HCT116 (cell line): ENCODE results near the gene PROM2. TPM values are rescaled to one million over a fixed set of nuclear protein-coding genes. Genes with fewer than 3 reads are reported as not detected.

Experiments used
- ATAC-seq: fragments of 200-7000 bp; cut with Tn5 transposase; 2 replicates; pipeline ENCODE4 v1.9.1; 2020; ENCODE audit warnings: mild to moderate bottlenecking, moderate library complexity
- BruUV-seq: library from RNA; stranded (reverse); fragments of 400-500 nt; replicated peaks from 2 replicates; lab custom pipeline; 2021; lab: Mats Ljungman, UMichigan
- CTCF ChIA-PET: fragments of 300-600 bp; sonication (Branson Sonifier 250); formaldehyde crosslinking; loops from one replicate; lab custom pipeline; 2021; ENCODE audit warnings: antibody characterized with exemption; lab: Charles Lee
- POLR2A ChIA-PET: fragments of 300-600, 350-600 bp; sonication (Branson Sonifier 250); formaldehyde crosslinking; loops from one replicate; lab custom pipeline; 2021; ENCODE audit warnings: antibody characterized with exemption; lab: Charles Lee
- RAD21 ChIA-PET, 2 experiments: fragments of 300-600 bp; sonication (Branson Sonifier 250); formaldehyde crosslinking; loops; one replicate each; lab custom pipeline; 2023; ENCODE audit warnings: low total read pairs in 2 of 2; ENCODE audit not compliant: uncharacterized antibody in 2 of 2, unreplicated experiment in 2 of 2, low non-redundant PET in 1 of 2; lab: Charles Lee
- DNase-seq: peaks from one replicate; pipeline ENCODE4 v3.0.0-alpha.2; 2010; ENCODE audit warnings: low read depth, low spot score
- H2AFZ ChIP-seq: fragments of 200-600 bp; shearing (Covaris generic), sonication (generic); 2 replicates; pipeline ENCODE4 v1.6.1; 2017; ENCODE audit warnings: low read depth, mixed run types, mixed read lengths, antibody characterized with exemption, low read length; ENCODE audit not compliant: poor library complexity, severe bottlenecking
- H3K27ac ChIP-seq: 2 replicates; pipeline ENCODE4 v1.5.1; 2012; ENCODE audit warnings: low read depth, low read length
- H3K27me3 ChIP-seq: fragments of 200-600 bp; sonication (generic); 2 replicates; pipeline ENCODE4 v1.6.1; 2016; ENCODE audit warnings: mixed run types, low read length, mixed read lengths; ENCODE audit not compliant: insufficient read depth
- H3K36me3 ChIP-seq, 2 experiments: fragments of 200-500 bp in 1 of 2; fragments of 200-600 bp in 1 of 2; sonication (Bioruptor generic) in 1 of 2; sonication (generic) in 1 of 2; 2 replicates each; pipeline versions ENCODE4 v1.5.1 to v1.6.1; 2014 to 2016; ENCODE audit warnings: low read length in 2 of 2, inconsistent platforms in 1 of 2, mixed read lengths in 1 of 2, mixed run types in 1 of 2; ENCODE audit not compliant: insufficient read depth in 2 of 2, control insufficient read depth in 1 of 2
- H3K4me1 ChIP-seq, 2 experiments: fragments of 200-600 bp in 1 of 2; sonication (generic) in 1 of 2; 2 replicates each; pipeline versions ENCODE4 v1.5.1 to v1.6.1; 2012 to 2017; ENCODE audit warnings: low read length in 2 of 2, inconsistent platforms in 1 of 2, mild to moderate bottlenecking in 1 of 2, mixed read lengths in 1 of 2, mixed run types in 1 of 2, moderate library complexity in 1 of 2; ENCODE audit not compliant: insufficient read depth in 2 of 2, control insufficient read depth in 1 of 2
- H3K4me2 ChIP-seq: fragments of 200-600 bp; sonication (generic); 2 replicates; pipeline ENCODE4 v1.6.1; 2017; ENCODE audit warnings: mixed run types, low read length, mixed read lengths
- H3K4me3 ChIP-seq, 2 experiments: fragments of 200-600 bp in 1 of 2; sonication (generic) in 1 of 2; replicated peaks in 1 of 2; 2 replicates each; pipeline ENCODE4 v1.5.1; 2011 to 2016; ENCODE audit warnings: low read length in 2 of 2, control low read depth in 1 of 2, low read depth in 1 of 2, mild to moderate bottlenecking in 1 of 2, mixed read lengths in 1 of 2, mixed run types in 1 of 2
- H3K79me2 ChIP-seq: fragments of 200-600 bp; sonication (generic); 2 replicates; pipeline ENCODE4 v1.6.1; 2017; ENCODE audit warnings: mild to moderate bottlenecking, mixed run types, low read length, moderate library complexity, mixed read lengths; ENCODE audit not compliant: insufficient read depth
- H3K9ac ChIP-seq: fragments of 200-600 bp; sonication (generic); 2 replicates; pipeline ENCODE4 v1.6.1; 2016; ENCODE audit warnings: low read length, mixed read lengths
- H3K9me2 ChIP-seq: fragments of 200-600 bp; sonication (generic), shearing (Covaris generic); 2 replicates; pipeline ENCODE4 v1.6.1; 2017; ENCODE audit warnings: mixed run types, mild to moderate bottlenecking, moderate library complexity; ENCODE audit not compliant: insufficient read depth
- H3K9me3 ChIP-seq, 2 experiments: fragments of 200-500 bp in 1 of 2; fragments of 200-600 bp in 1 of 2; sonication (Bioruptor generic) in 1 of 2; sonication (generic) in 1 of 2; 2 replicates each; pipeline ENCODE4 v1.6.1; 2014 to 2017; ENCODE audit warnings: low read length in 2 of 2, mixed read lengths in 2 of 2, inconsistent platforms in 1 of 2, low read depth in 1 of 2, mild to moderate bottlenecking in 1 of 2, mixed run types in 1 of 2, moderate library complexity in 1 of 2; ENCODE audit not compliant: control insufficient read depth in 1 of 2, insufficient read depth in 1 of 2
- H4K20me1 ChIP-seq: fragments of 200-600 bp; sonication (generic), shearing (Covaris generic); 2 replicates; pipeline ENCODE4 v1.6.1; 2017; ENCODE audit warnings: mixed run types, mild to moderate bottlenecking, moderate library complexity; ENCODE audit not compliant: insufficient read depth
- CEBPB ChIP-seq: IDR thresholded peaks from 2 replicates; pipeline ENCODE4 v1.6.1; 2012; ENCODE audit warnings: low read depth
- CTCF ChIP-seq, 3 experiments: fragments of 200-600 bp in 1 of 3; sonication (generic) in 1 of 3; IDR thresholded peaks in 2 of 3; conservative IDR thresholded peaks in 1 of 3; 2 replicates each; pipeline ENCODE4 v1.5.1; 2012 to 2017; ENCODE audit warnings: low read depth in 2 of 3, low read length in 2 of 3, antibody characterized with exemption in 1 of 3, borderline replicate concordance in 1 of 3, control low read depth in 1 of 3, mild to moderate bottlenecking in 1 of 3, mixed read lengths in 1 of 3, mixed run types in 1 of 3, moderate library complexity in 1 of 3; ENCODE audit not compliant: insufficient read depth in 1 of 3
- ELF1 ChIP-seq: IDR thresholded peaks from 2 replicates; pipeline ENCODE4 v1.6.1; 2012; ENCODE audit warnings: low read depth, borderline replicate concordance
- EZH2 ChIP-seq: fragments of 200-600 bp; sonication (generic); IDR thresholded peaks from 2 replicates; pipeline ENCODE4 v1.6.1; 2017; ENCODE audit warnings: antibody characterized with exemption, mixed run types
- EZH2phosphoT487 ChIP-seq: fragments of 200-600 bp; IDR thresholded peaks from 2 replicates; pipeline ENCODE4 v1.6.1; 2018; ENCODE audit warnings: antibody characterized with exemption, borderline replicate concordance
- FOSL1 ChIP-seq: IDR thresholded peaks from 2 replicates; pipeline ENCODE4 v1.6.1; 2012; ENCODE audit warnings: low read depth
- JUND ChIP-seq: IDR thresholded peaks from 2 replicates; pipeline ENCODE4 v1.6.1; 2012
- POLR2A ChIP-seq: IDR thresholded peaks from 2 replicates; pipeline ENCODE4 v1.7.0; 2011; ENCODE audit warnings: borderline replicate concordance; ENCODE audit not compliant: insufficient read depth, insufficient read length; ENCODE audit errors: extremely low read depth
- POLR2AphosphoS5 ChIP-seq: IDR thresholded peaks from 2 replicates; pipeline ENCODE4 v1.6.1; 2011; ENCODE audit warnings: mild to moderate bottlenecking, low read depth, low read length, moderate library complexity
- RAD21 ChIP-seq: IDR thresholded peaks from 2 replicates; pipeline ENCODE4 v1.6.1; 2012; ENCODE audit warnings: low read depth, mild to moderate bottlenecking
- SIN3A ChIP-seq: IDR thresholded peaks from 2 replicates; pipeline ENCODE4 v1.6.1; 2012; ENCODE audit warnings: low read depth
- SP1 ChIP-seq: IDR thresholded peaks from 2 replicates; pipeline ENCODE4 v1.6.1; 2012; ENCODE audit warnings: low read depth
- SRF ChIP-seq: IDR thresholded peaks from 2 replicates; pipeline ENCODE4 v1.6.1; 2012; ENCODE audit warnings: low read depth
- TCF7L2 ChIP-seq: IDR thresholded peaks from 2 replicates; pipeline ENCODE4 v1.7.0; 2011; ENCODE audit warnings: borderline replicate concordance, inconsistent platforms; ENCODE audit not compliant: insufficient read depth, insufficient read length; ENCODE audit errors: extremely low read depth
- YY1 ChIP-seq: IDR thresholded peaks from 2 replicates; pipeline ENCODE4 v1.6.1; 2011; ENCODE audit warnings: low read length, low read depth, moderate library complexity, mild to moderate bottlenecking; ENCODE audit not compliant: insufficient replicate concordance; ENCODE audit errors: extremely low read depth
- ZBTB33 ChIP-seq: IDR thresholded peaks from 2 replicates; pipeline ENCODE4 v1.6.1; 2011; ENCODE audit warnings: mild to moderate bottlenecking, low read length, moderate library complexity; ENCODE audit not compliant: insufficient replicate concordance; ENCODE audit errors: extremely low read depth
- ZFX ChIP-seq: fragments of 450-650 bp; IDR thresholded peaks from 2 replicates; pipeline ENCODE4 v1.6.1; 2017
- ZNF274 ChIP-seq: fragments of 200-500 bp; sonication (Bioruptor generic); IDR thresholded peaks from 2 replicates; pipeline ENCODE4 v1.6.1; 2014; ENCODE audit warnings: mild to moderate bottlenecking, low read depth, low read length, inconsistent platforms
- intact Hi-C: fragments of 100-400 bp; cut with micrococcal nuclease; formaldehyde crosslinking; loops from 2 replicates; pipeline ENCODE4 v1.10.0; 2022
- total RNA-seq: library from RNA; stranded (reverse); gene quantifications from one replicate; pipeline ENCODE4 v1.2.1, GENCODE V29; 2021; ENCODE audit not compliant: unreplicated experiment
- TF ChIP-seq, protein P1 (sequence below): IDR thresholded peaks from 2 replicates; pipeline ENCODE4 v1.6.1; 2012
- TF ChIP-seq, protein P2 (sequence below): IDR thresholded peaks from 2 replicates; pipeline ENCODE4 v1.6.1; 2012; ENCODE audit warnings: low read depth

Gene PROM2
- total RNA-seq, 1 experiment from 2014 or later = 11.9 TPM

GRCh38 chr2:95279435-95280035 lies 5.3 kb downstream of the PROM2 start:
- intact Hi-C loops = no loop called here
- Histone ChIP-seq H3K9me3 (no peaks in the 10 kb centered on the region), H3K27ac (no peak overlapping the region), H3K79me2 (no peaks in the 10 kb centered on the region), H3K27me3 (no peaks in the 10 kb centered on the region), H3K4me1 (peaks cover 21 to 43% of the 10 kb centered on the region in 2 experiments), H3K9me2 (no peaks in the 10 kb centered on the region), H4K20me1 (no peaks in the 10 kb centered on the region), H3K4me2 (no peak overlapping the region), H3K4me3 (no peak overlapping the region), H2AFZ (no peak overlapping the region), H3K36me3 (no peaks in the 10 kb centered on the region), H3K9ac (no peak overlapping the region)
- no peak for ATAC-seq
- TF ChIP-seq, protein P1, sequence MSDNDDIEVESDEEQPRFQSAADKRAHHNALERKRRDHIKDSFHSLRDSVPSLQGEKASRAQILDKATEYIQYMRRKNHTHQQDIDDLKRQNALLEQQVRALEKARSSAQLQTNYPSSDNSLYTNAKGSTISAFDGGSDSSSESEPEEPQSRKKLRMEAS = no peak
- TF ChIP-seq CEBPB (no peak), ELF1 (no peak), TCF7L2 (no peak), ZBTB33 (no peak), EZH2phosphoT487 (no peak), SRF (no peak), EZH2 (no peak), CTCF (IDR thresholded peaks at IDR 0.05 in 2 of 3, conservative IDR thresholded peaks at IDR 0.05 in 1 of 3; ENCODE audit: borderline replicate concordance in 1 of 3, insufficient read depth in 1 of 3, low read depth in 2 of 3, low read length in 2 of 3) (no peak), ZFX (no peak), ZNF274 (no peak), SP1 (no peak), RAD21 (no peak), JUND (no peak), YY1 (no peak), POLR2AphosphoS5 (no peak), FOSL1 (no peak), SIN3A (no peak), POLR2A (no peak)
- TF ChIP-seq, protein P2, sequence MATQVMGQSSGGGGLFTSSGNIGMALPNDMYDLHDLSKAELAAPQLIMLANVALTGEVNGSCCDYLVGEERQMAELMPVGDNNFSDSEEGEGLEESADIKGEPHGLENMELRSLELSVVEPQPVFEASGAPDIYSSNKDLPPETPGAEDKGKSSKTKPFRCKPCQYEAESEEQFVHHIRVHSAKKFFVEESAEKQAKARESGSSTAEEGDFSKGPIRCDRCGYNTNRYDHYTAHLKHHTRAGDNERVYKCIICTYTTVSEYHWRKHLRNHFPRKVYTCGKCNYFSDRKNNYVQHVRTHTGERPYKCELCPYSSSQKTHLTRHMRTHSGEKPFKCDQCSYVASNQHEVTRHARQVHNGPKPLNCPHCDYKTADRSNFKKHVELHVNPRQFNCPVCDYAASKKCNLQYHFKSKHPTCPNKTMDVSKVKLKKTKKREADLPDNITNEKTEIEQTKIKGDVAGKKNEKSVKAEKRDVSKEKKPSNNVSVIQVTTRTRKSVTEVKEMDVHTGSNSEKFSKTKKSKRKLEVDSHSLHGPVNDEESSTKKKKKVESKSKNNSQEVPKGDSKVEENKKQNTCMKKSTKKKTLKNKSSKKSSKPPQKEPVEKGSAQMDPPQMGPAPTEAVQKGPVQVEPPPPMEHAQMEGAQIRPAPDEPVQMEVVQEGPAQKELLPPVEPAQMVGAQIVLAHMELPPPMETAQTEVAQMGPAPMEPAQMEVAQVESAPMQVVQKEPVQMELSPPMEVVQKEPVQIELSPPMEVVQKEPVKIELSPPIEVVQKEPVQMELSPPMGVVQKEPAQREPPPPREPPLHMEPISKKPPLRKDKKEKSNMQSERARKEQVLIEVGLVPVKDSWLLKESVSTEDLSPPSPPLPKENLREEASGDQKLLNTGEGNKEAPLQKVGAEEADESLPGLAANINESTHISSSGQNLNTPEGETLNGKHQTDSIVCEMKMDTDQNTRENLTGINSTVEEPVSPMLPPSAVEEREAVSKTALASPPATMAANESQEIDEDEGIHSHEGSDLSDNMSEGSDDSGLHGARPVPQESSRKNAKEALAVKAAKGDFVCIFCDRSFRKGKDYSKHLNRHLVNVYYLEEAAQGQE = no peak
- DNase-seq = no peak
- CTCF ChIA-PET = no interaction called here
- RAD21 ChIA-PET = no interaction called here
- POLR2A ChIA-PET = no interaction called here
- BruUV-seq = no TSS peak
